GM19240 (cell line): Measurements from ENCODE around the gene PADI3.

Experiments
- DNase-seq: peaks from one replicate; pipeline ENCODE4 v3.0.0; 2011; ENCODE audit warnings: low spot score; ENCODE audit not compliant: insufficient read length

PADI3 gene

GRCh38 chr1:17330856-17331255, 82.0 kb downstream of the PADI3 start:
- no peak for DNase-seq

DNA sequence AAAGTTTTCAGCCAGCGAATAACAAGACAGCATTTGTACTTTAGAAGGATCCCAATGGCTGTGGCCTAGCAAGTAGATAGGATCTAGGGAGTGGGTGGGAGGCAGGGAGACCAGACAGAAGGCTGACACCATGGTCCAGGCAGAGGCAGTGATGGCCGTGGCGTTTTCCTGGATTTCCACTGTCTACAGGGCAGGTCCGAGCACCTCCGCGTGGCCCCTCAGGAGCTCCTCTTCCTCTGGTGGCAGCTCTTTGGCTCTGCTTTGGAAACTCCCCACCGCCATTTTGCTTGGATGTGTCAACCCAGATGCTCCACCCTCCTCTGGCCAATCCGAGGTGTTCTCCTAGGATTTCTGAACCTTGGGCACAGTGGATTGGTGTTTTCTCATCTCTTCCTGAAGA, 84.2 kb downstream of the PADI3 start:
- no peak for DNase-seq
